GM18868 (cell line): ENCODE results near the gene GUCY1A1.
A peak's percentile ranks its signal among the peaks of the same experiment; 100 is the strongest.

Experiments used
- ATAC-seq: cut with Tn5 transposase; IDR thresholded peaks from one replicate; pipeline ENCODE4 v1.9.1; 2021; ENCODE audit warnings: mild to moderate bottlenecking, moderate library complexity; ENCODE audit not compliant: unreplicated experiment

Gene GUCY1A1

GRCh38 chr4:155734951-155735350 is 68.3 kb downstream of the GUCY1A1 start:
- no peak for ATAC-seq

GRCh38 chr4:155735496-155735895 is 68.8 kb downstream of the GUCY1A1 start:
- no peak for ATAC-seq

- no peak for ATAC-seq
Observed at GRCh38 chr4:155738548-155738947, 71.9 kb downstream of the GUCY1A1 start.

- ATAC-seq: no peak
Observed at GRCh38 chr4:155741546-155741945, 74.9 kb downstream of the GUCY1A1 start.

GRCh38 chr4:155742310-155743015 is 75.8 kb downstream of the GUCY1A1 start:
- ATAC-seq: no peak

- ATAC-seq: no peak
Observed at GRCh38 chr4:155745984-155746383, 79.3 kb downstream of the GUCY1A1 start.

- ATAC-seq: no peak
Observed at GRCh38 chr4:155748039-155748438, 81.4 kb downstream of the GUCY1A1 start.

- ATAC-seq: no peak
Observed at GRCh38 chr4:155749041-155749440, 82.4 kb downstream of the GUCY1A1 start.

GRCh38 chr4:155751569-155751968 is 84.9 kb downstream of the GUCY1A1 start:
- ATAC-seq: peak; percentile 55

- ATAC-seq: no peak
Observed at GRCh38 chr4:155757745-155758265, 91.2 kb downstream of the GUCY1A1 start.

GRCh38 chr4:155758481-155759371 is 92.1 kb downstream of the GUCY1A1 start, which contains the start of gene GUCY1B1:
Gene GUCY1B1, plus strand, starts transcription at chr4:155759021. Its CDS starts 120 bp downstream, at chr4:155759141.
- ATAC-seq: peak; percentile 93

- peak; percentile 26 for ATAC-seq
Observed at GRCh38 chr4:155759372-155760252, 93.0 kb downstream of the GUCY1A1 start.

GRCh38 chr4:155761047-155761446 is 94.4 kb downstream of the GUCY1A1 start:
- ATAC-seq: no peak

GRCh38 chr4:155761916-155762315 is 95.3 kb downstream of the GUCY1A1 start:
- no peak for ATAC-seq

GRCh38 chr4:155762334-155762733 is 95.7 kb downstream of the GUCY1A1 start:
- no peak for ATAC-seq

- no peak for ATAC-seq
Observed at GRCh38 chr4:155763551-155763950, 96.9 kb downstream of the GUCY1A1 start.

- ATAC-seq: no peak
Observed at GRCh38 chr4:155765149-155765548, 98.5 kb downstream of the GUCY1A1 start.

GRCh38 chr4:155766622-155767021 is 100.0 kb downstream of the GUCY1A1 start:
- ATAC-seq: no peak

GRCh38 chr4:155768370-155768769 is 101.7 kb downstream of the GUCY1A1 start:
- ATAC-seq: no peak

- peak; percentile 80 for ATAC-seq
Observed at GRCh38 chr4:155769090-155769489, 102.4 kb downstream of the GUCY1A1 start.
